Fibroblast of lung (primary cell): ENCODE measurements around the gene HSPG2. TPM values are rescaled to one million over a fixed set of nuclear protein-coding genes. Genes with fewer than 3 reads are reported as not detected.
"Not testable (repeated sequence)": the region's sequence is repeated elsewhere in the genome, so short reads cannot be mapped to it uniquely, and the experiment has no call there.

Source experiments
- DNase-seq, 2 donors: peaks; one replicate each; pipeline versions ENCODE4 v3.0.0 to v3.0.0-alpha.2; 2010; ENCODE audit warnings: low read depth in 2 of 2
- H2AFZ ChIP-seq: 2 replicates; pipeline ENCODE4 v1.5.1; 2012; ENCODE audit warnings: low read length, control low read depth, inconsistent platforms
- H3K27ac ChIP-seq: 2 replicates; pipeline ENCODE4 v1.5.1; 2011; ENCODE audit warnings: low read length, control low read depth; ENCODE audit not compliant: insufficient read depth
- H3K27me3 ChIP-seq: 2 replicates; pipeline ENCODE4 v1.5.1; 2011; ENCODE audit warnings: mild to moderate bottlenecking, low read length; ENCODE audit not compliant: control insufficient read depth, insufficient read depth
- H3K36me3 ChIP-seq: 2 replicates; pipeline ENCODE4 v1.5.1; 2011; ENCODE audit warnings: low read length; ENCODE audit not compliant: control insufficient read depth, insufficient read depth
- H3K4me1 ChIP-seq: 2 replicates; pipeline ENCODE4 v1.5.1; 2011; ENCODE audit warnings: low read length; ENCODE audit not compliant: control insufficient read depth, insufficient read depth; ENCODE audit errors: extremely low read depth
- H3K4me2 ChIP-seq: 2 replicates; pipeline ENCODE4 v1.5.1; 2011; ENCODE audit warnings: low read length, control low read depth; ENCODE audit not compliant: insufficient read depth; ENCODE audit errors: extremely low read depth
- H3K4me3 ChIP-seq, 4 experiments: fragments of 200-600 bp in 1 of 4; sonication (generic) in 1 of 4; replicated peaks in 1 of 4; 2 replicates each; pipeline ENCODE4 v1.5.1; 2011 to 2016; ENCODE audit warnings: low read length in 4 of 4, low read depth in 3 of 4, mild to moderate bottlenecking in 3 of 4, control low read depth in 2 of 4, inconsistent platforms in 1 of 4, mixed read lengths in 1 of 4; ENCODE audit not compliant: insufficient read depth in 1 of 4; ENCODE audit errors: control extremely low read depth in 1 of 4
- H3K79me2 ChIP-seq: 2 replicates; pipeline ENCODE4 v1.5.1; 2012; ENCODE audit warnings: mild to moderate bottlenecking, low read length, inconsistent platforms; ENCODE audit not compliant: control insufficient read depth, insufficient read depth
- H3K9ac ChIP-seq: 2 replicates; pipeline ENCODE4 v1.5.1; 2011; ENCODE audit warnings: mild to moderate bottlenecking, low read length, control low read depth; ENCODE audit not compliant: insufficient read depth
- H3K9me3 ChIP-seq: 2 replicates; pipeline ENCODE4 v1.5.1; 2012; ENCODE audit warnings: low read depth, low read length; ENCODE audit not compliant: control insufficient read depth, insufficient read depth
- H4K20me1 ChIP-seq: 2 replicates; pipeline ENCODE4 v1.5.1; 2011; ENCODE audit warnings: low read length; ENCODE audit not compliant: control insufficient read depth, insufficient read depth; ENCODE audit errors: extremely low read depth
- CTCF ChIP-seq, 2 donors: IDR thresholded peaks in 1 of 2; conservative IDR thresholded peaks in 1 of 2; 1 replicate in 1 of 2; 2 replicates in 1 of 2; pipeline ENCODE4 v1.5.1; 2011 to 2012; ENCODE audit warnings: low read length in 2 of 2, control low read depth in 1 of 2, inconsistent platforms in 1 of 2, low read depth in 1 of 2, mild to moderate bottlenecking in 1 of 2
- EZH2 ChIP-seq: IDR thresholded peaks from 2 replicates; pipeline ENCODE4 v1.5.1; 2012; ENCODE audit warnings: low read length, control low read depth, mild to moderate bottlenecking; ENCODE audit errors: missing control alignments
- polyA plus RNA-seq, 2 donors: library from polyadenylated mRNA; depleted of rRNA in 1 of 2; stranded (reverse) in 1 of 2; unstranded in 1 of 2; fragments of >200 nt; gene quantifications; 2 replicates each; pipeline ENCODE4 v1.2.1, GENCODE V29; 2011 to 2012; ENCODE audit warnings: missing spikeins in 1 of 2
- total RNA-seq: library from RNA; depleted of rRNA; stranded (reverse); fragments of >200 nt; gene quantifications from 2 replicates; pipeline ENCODE4 v1.2.1, GENCODE V29; 2014

HSPG2 gene
- total and polyA plus RNA-seq, 2 donors (not counting 1 experiment from before 2014, with no cell fraction given), result 40.7 to 88.4 TPM

- no peaks in the 10 kb centered on the region for H3K27me3 ChIP-seq
- H3K79me2 ChIP-seq, result no peaks in the 10 kb centered on the region
- no peak overlapping the region for H3K4me2 ChIP-seq
- no peaks in the 10 kb centered on the region for H3K9me3 ChIP-seq
- H2AFZ ChIP-seq, result no peak overlapping the region
- no peak for TF ChIP-seq EZH2
- TF ChIP-seq CTCF (conservative IDR thresholded peaks at IDR 0.05 in 1 of 2, IDR thresholded peaks at IDR 0.05 in 1 of 2; ENCODE audit: low read depth in 1 of 2, low read length in 2 of 2), result no peak
- no peak overlapping the region for H3K27ac ChIP-seq
- H3K36me3 ChIP-seq, result no peaks in the 10 kb centered on the region
- no peak for DNase-seq
- no peaks in the 10 kb centered on the region for H3K4me1 ChIP-seq
- no peak overlapping the region for H3K4me3 ChIP-seq
- no peak overlapping the region for H3K9ac ChIP-seq
- H4K20me1 ChIP-seq, result no peaks in the 10 kb centered on the region
Observed at GRCh38 chr1:21794656-21795055, 142.5 kb downstream of the HSPG2 start.

GRCh38 chr1:21793104-21793503 lies 144.0 kb downstream of the HSPG2 start:
- no peak overlapping the region for H3K4me2 ChIP-seq
- H3K27me3 ChIP-seq, result no peaks in the 10 kb centered on the region
- no peaks in the 10 kb centered on the region for H3K9me3 ChIP-seq
- H4K20me1 ChIP-seq, result no peaks in the 10 kb centered on the region
- H3K4me1 ChIP-seq, result no peaks in the 10 kb centered on the region
- no peaks in the 10 kb centered on the region for H3K79me2 ChIP-seq
- H3K9ac ChIP-seq, result no peak overlapping the region
- H3K27ac ChIP-seq, result no peak overlapping the region
- no peak overlapping the region for H3K4me3 ChIP-seq
- no peak overlapping the region for H2AFZ ChIP-seq
- DNase-seq, result no peak
- no peak for TF ChIP-seq EZH2
- TF ChIP-seq CTCF (conservative IDR thresholded peaks at IDR 0.05 in 1 of 2, IDR thresholded peaks at IDR 0.05 in 1 of 2; ENCODE audit: low read depth in 1 of 2, low read length in 2 of 2), result no peak
- H3K36me3 ChIP-seq, result no peaks in the 10 kb centered on the region

- no peak overlapping the region for H3K9ac ChIP-seq
- no peaks in the 10 kb centered on the region for H3K9me3 ChIP-seq
- no peak overlapping the region for H3K4me3 ChIP-seq
- no peak overlapping the region for H3K4me2 ChIP-seq
- H3K27me3 ChIP-seq, result no peaks in the 10 kb centered on the region
- TF ChIP-seq CTCF (conservative IDR thresholded peaks at IDR 0.05 in 1 of 2, IDR thresholded peaks at IDR 0.05 in 1 of 2; ENCODE audit: low read depth in 1 of 2, low read length in 2 of 2), result no peak
- TF ChIP-seq EZH2, result no peak
- DNase-seq, result no peak
- H2AFZ ChIP-seq, result no peak overlapping the region
- H3K27ac ChIP-seq, result no peak overlapping the region
- H3K4me1 ChIP-seq, result peaks cover 4% of the 10 kb centered on the region
- H3K36me3 ChIP-seq, result no peaks in the 10 kb centered on the region
- H3K79me2 ChIP-seq, result peaks cover 13% of the 10 kb centered on the region
- H4K20me1 ChIP-seq, result no peaks in the 10 kb centered on the region
Observed at GRCh38 chr1:21786640-21787039, 150.5 kb downstream of the HSPG2 start.

- not testable (repeated sequence) for H3K27me3 ChIP-seq, H4K20me1 ChIP-seq, DNase-seq, H2AFZ ChIP-seq, H3K9ac ChIP-seq, H3K4me2 ChIP-seq, H3K4me1 ChIP-seq, H3K36me3 ChIP-seq, H3K27ac ChIP-seq, H3K4me3 ChIP-seq, H3K9me3 ChIP-seq
- H3K79me2 ChIP-seq, result peaks cover 18% of the 10 kb centered on the region
Observed at GRCh38 chr1:21785764-21786163, 151.3 kb downstream of the HSPG2 start.
